IMR-90 (cell line): ENCODE results near the gene RNF181.

Experiments used
- BHLHE40 ChIP-seq: fragments of 150-350 bp; IDR thresholded peaks from 2 replicates; pipeline ENCODE4 v1.6.1; 2016; ENCODE audit warnings: mild to moderate bottlenecking, low read depth, low read length
- CEBPB ChIP-seq: IDR thresholded peaks from 2 replicates; pipeline ENCODE4 v1.6.1; 2012; ENCODE audit warnings: low read depth, low read length, improper control_type of control experiment
- CTCF ChIP-seq: conservative IDR thresholded peaks from 2 replicates; pipeline ENCODE4 v1.5.1; 2012; ENCODE audit warnings: mild to moderate bottlenecking, low read depth, low read length, improper control_type of control experiment
- FOS ChIP-seq: fragments of 150-350 bp; IDR thresholded peaks from 2 replicates; pipeline ENCODE4 v1.6.1; 2016; ENCODE audit warnings: low read depth, low read length
- MAFK ChIP-seq: IDR thresholded peaks from 2 replicates; pipeline ENCODE4 v1.6.1; 2012; ENCODE audit warnings: low read depth, low read length, improper control_type of control experiment
- MAZ ChIP-seq: IDR thresholded peaks from 2 replicates; pipeline ENCODE4 v1.6.1; 2012; ENCODE audit warnings: low read depth, mild to moderate bottlenecking, low read length, improper control_type of control experiment, moderate library complexity, borderline replicate concordance
- MXI1 ChIP-seq: IDR thresholded peaks from 2 replicates; pipeline ENCODE4 v1.6.1; 2012; ENCODE audit warnings: low read depth, mild to moderate bottlenecking, low read length, moderate library complexity, borderline replicate concordance
- POLR2A ChIP-seq: IDR thresholded peaks from 2 replicates; pipeline ENCODE4 v1.6.1; 2012; ENCODE audit warnings: mild to moderate bottlenecking, low read depth, low read length
- RAD21 ChIP-seq: IDR thresholded peaks from 2 replicates; pipeline ENCODE4 v1.6.1; 2012; ENCODE audit warnings: low read length, improper control_type of control experiment
- RCOR1 ChIP-seq: IDR thresholded peaks from 2 replicates; pipeline ENCODE4 v1.6.1; 2012; ENCODE audit warnings: mild to moderate bottlenecking, low read length, improper control_type of control experiment; ENCODE audit not compliant: insufficient replicate concordance
- RFX5 ChIP-seq: IDR thresholded peaks from 2 replicates; pipeline ENCODE4 v1.8.0; 2012; ENCODE audit warnings: low read depth, mild to moderate bottlenecking, low read length, moderate library complexity
- SMC3 ChIP-seq: fragments of 150-350 bp; IDR thresholded peaks from 2 replicates; pipeline ENCODE4 v1.6.1; 2016; ENCODE audit warnings: low read depth, mild to moderate bottlenecking, antibody characterized with exemption, low read length, moderate library complexity
- USF2 ChIP-seq: fragments of 150-350 bp; IDR thresholded peaks from 2 replicates; pipeline ENCODE4 v1.6.1; 2017; ENCODE audit warnings: mild to moderate bottlenecking, antibody characterized with exemption, low read length, low read depth
- TF ChIP-seq, protein P1 (sequence below): fragments of 150-350 bp; IDR thresholded peaks from 2 replicates; pipeline ENCODE4 v1.6.1; 2016; ENCODE audit warnings: low read depth, mild to moderate bottlenecking, low read length, moderate library complexity, borderline replicate concordance

DNA sequence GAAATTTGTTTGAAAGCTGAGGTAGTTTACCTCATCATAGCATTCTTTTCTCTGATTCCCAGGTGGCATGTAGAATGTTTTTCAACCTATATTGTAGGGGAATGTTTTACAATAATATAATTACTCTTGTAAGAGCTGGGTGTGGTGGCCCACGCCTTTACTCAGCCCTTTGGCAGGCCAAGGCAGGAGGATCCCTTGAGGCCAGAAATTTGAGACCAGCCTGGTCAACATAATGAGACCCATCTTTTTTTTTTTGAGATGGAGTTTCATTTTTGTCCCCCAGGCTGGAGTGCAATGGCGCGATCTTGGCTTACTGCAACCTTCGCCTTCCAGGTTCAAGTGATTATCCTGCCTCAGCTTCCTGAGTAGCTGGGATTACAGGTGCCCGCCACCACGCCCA, 24.1 kb downstream of the RNF181 start:
- TF ChIP-seq FOS, result no peak
- no peak for TF ChIP-seq CTCF
- no peak for TF ChIP-seq POLR2A
- no peak for TF ChIP-seq MAFK
- TF ChIP-seq, protein P1, sequence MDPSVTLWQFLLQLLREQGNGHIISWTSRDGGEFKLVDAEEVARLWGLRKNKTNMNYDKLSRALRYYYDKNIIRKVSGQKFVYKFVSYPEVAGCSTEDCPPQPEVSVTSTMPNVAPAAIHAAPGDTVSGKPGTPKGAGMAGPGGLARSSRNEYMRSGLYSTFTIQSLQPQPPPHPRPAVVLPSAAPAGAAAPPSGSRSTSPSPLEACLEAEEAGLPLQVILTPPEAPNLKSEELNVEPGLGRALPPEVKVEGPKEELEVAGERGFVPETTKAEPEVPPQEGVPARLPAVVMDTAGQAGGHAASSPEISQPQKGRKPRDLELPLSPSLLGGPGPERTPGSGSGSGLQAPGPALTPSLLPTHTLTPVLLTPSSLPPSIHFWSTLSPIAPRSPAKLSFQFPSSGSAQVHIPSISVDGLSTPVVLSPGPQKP, result no peak
- no peak for TF ChIP-seq BHLHE40
- no peak for TF ChIP-seq CEBPB
- TF ChIP-seq RAD21, result no peak
- TF ChIP-seq MXI1, result no peak
- no peak for TF ChIP-seq RCOR1
- TF ChIP-seq RFX5, result no peak
- TF ChIP-seq MAZ, result no peak
- no peak for TF ChIP-seq SMC3
- no peak for TF ChIP-seq USF2
